OCI-LY3 (cell line): ENCODE measurements around the gene PTPN3.

ENCODE experiments used
- CTCF ChIP-seq: fragments of 200-600, 300-600 bp; sonication (generic); IDR thresholded peaks from 2 replicates; pipeline ENCODE4 v1.5.1; 2014; ENCODE audit warnings: antibody characterized with exemption, low read length, low read depth
- EZH2phosphoT487 ChIP-seq: fragments of 200-600 bp; shearing (Covaris generic); IDR thresholded peaks from 2 replicates; pipeline ENCODE4 v1.6.1; 2018; ENCODE audit warnings: antibody characterized with exemption, mixed run types, low read depth

DNA sequence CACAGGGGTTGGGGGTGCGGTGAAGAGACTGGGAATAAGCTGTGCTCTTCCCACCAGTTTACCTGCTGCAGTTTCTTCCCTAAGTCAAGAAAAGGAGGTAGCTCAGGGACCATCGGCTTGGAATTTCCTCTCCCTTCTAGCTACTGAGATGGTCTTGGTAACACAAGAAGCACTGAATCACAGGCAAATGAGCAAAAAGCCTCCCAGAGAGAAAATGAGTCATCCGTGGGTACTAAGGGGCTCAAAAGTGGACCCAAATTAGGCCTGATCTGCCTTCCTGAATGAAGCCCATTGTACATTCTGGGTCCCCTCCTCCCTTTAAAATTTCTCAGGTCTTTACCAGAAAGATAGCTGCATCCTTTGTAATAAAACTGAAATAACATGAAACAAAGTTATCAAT, 49.9 kb downstream of the PTPN3 start:
- no peak for TF ChIP-seq CTCF
- TF ChIP-seq EZH2phosphoT487 = no peak
